HUES48 (cell line): Measurements from ENCODE around the gene MMP21.
A peak's percentile ranks its signal among the peaks of the same experiment; 100 is the strongest.

Experiments used
- H3K27ac ChIP-seq: one replicate; pipeline ENCODE4 v1.7.0; 2013; ENCODE audit warnings: low read depth, low read length, inconsistent platforms
- H3K27me3 ChIP-seq: 2 replicates; pipeline ENCODE4 v1.6.1; 2013; ENCODE audit warnings: mild to moderate bottlenecking, low read length; ENCODE audit not compliant: control insufficient read depth, insufficient read depth
- H3K36me3 ChIP-seq: 2 replicates; pipeline ENCODE4 v1.6.1; 2013; ENCODE audit warnings: low read length; ENCODE audit not compliant: control insufficient read depth, insufficient read depth
- H3K4me1 ChIP-seq: 2 replicates; pipeline ENCODE4 v1.6.1; 2013; ENCODE audit warnings: mild to moderate bottlenecking, low read length; ENCODE audit not compliant: control insufficient read depth, insufficient read depth
- H3K4me3 ChIP-seq: 2 replicates; pipeline ENCODE4 v1.5.1; 2013; ENCODE audit warnings: mild to moderate bottlenecking, low read depth, low read length
- H3K9ac ChIP-seq: 2 replicates; pipeline ENCODE4 v1.6.1; 2013; ENCODE audit warnings: mild to moderate bottlenecking, low read depth, low read length, moderate library complexity
- H3K9me3 ChIP-seq: 2 replicates; pipeline ENCODE4 v1.6.1; 2013; ENCODE audit warnings: low read length; ENCODE audit not compliant: control insufficient read depth, insufficient read depth

Gene MMP21

GRCh38 chr10:125775491-125776106 lies at the start of gene MMP21:
MMP21 (minus strand) TSS chr10:125775821; CDS start chr10:125775821, 0 bp downstream.
- no peaks in the 10 kb centered on the region for H3K27me3 ChIP-seq
- no peaks in the 10 kb centered on the region for H3K36me3 ChIP-seq
- H3K4me1 ChIP-seq: no peaks in the 10 kb centered on the region
- H3K4me3 ChIP-seq: no peak within 1 kb of the TSS
- no peaks in the 10 kb centered on the region for H3K9me3 ChIP-seq
- no peak within 1 kb of the TSS for H3K9ac ChIP-seq
- no peak within 1 kb of the TSS for H3K27ac ChIP-seq

DNA sequence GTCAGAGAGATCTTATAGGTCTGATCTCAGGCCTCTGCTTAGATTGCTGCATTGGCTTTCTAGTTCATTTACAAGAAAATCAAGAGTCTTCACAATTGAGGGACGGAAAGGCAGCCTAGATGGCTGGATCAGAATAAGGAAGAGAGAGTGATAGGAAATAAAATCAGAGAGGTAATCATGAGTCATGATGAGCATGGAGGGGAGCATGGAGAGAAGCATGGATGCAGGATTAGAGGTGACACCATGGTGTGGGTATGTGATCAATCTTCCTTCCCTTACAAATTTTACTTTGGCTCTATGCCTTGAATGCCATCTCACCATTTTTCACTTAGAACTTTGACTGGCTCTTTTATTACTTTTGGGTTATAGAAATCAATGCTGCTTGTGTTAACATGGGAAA lies 49.1 kb upstream of the MMP21 start:
- H3K36me3 ChIP-seq: peaks cover 48% of the 10 kb centered on the region
- H3K27me3 ChIP-seq: no peaks in the 10 kb centered on the region
- no peak overlapping the region for H3K27ac ChIP-seq
- H3K4me3 ChIP-seq: peak overlapping the region; percentile 81
- H3K9ac ChIP-seq: 0 out of 2 replicates have a peak overlapping the region, but pooled peaks have one; percentile 99
- H3K9me3 ChIP-seq: no peaks in the 10 kb centered on the region
- H3K4me1 ChIP-seq: peaks cover 6% of the 10 kb centered on the region; the same call in 1 of the 2 replicates

DNA sequence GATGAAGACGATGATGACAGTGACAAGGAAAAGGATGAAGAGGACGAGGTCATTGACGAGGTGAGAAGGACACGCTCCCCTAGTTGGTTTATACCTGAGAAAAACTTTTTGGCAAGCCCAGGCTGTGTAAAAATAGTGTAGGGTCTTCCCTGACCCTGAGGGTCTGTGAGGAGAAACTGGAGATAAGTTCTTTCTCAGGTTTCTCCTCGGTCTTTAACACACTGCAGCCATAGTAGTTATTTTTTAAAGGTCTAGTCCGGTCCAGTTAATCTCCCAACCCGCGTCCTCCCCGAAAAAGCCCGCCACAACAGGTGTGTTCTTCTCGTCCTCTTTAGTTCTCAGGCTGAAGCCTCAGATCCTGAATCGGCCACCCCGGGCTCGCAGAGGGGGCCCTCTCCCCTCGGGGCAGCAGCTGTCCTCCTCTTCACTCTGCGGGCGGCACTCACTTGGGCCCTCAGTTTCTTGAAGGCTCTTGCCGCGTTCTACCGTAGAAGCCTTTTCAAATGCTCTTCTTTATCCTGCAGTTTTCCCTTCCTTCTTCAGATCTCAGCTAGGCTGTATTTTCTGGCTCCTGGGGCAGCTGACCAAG lies 48.1 kb upstream of the MMP21 start:
- H3K27ac ChIP-seq: peak overlapping the region; percentile 96
- H3K4me3 ChIP-seq: peak overlapping the region; percentile 81
- H3K27me3 ChIP-seq: no peaks in the 10 kb centered on the region
- H3K36me3 ChIP-seq: peaks cover 38% of the 10 kb centered on the region
- peak overlapping the region; percentile 99 for H3K9ac ChIP-seq
- H3K9me3 ChIP-seq: no peaks in the 10 kb centered on the region
- peaks cover 6% of the 10 kb centered on the region; the same call in 1 of the 2 replicates for H3K4me1 ChIP-seq

GRCh38 chr10:125822878-125823662 lies 47.4 kb upstream of the MMP21 start, which contains the start of the genes BCCIP and UROS:
BCCIP (plus strand) TSS chr10:125823546; CDS start chr10:125823558, 12 bp downstream.
UROS (minus strand) TSS chr10:125823258; CDS start chr10:125816499, 6,759 bp downstream.
- no peaks in the 10 kb centered on the region for H3K9me3 ChIP-seq
- H3K9ac ChIP-seq: peak within 1 kb of the TSS; percentile 99
- peaks cover 32% of the 10 kb centered on the region for H3K36me3 ChIP-seq
- peaks cover 6% of the 10 kb centered on the region; the same call in 1 of the 2 replicates for H3K4me1 ChIP-seq
- H3K27ac ChIP-seq: peak within 1 kb of the TSS; percentile 96
- H3K4me3 ChIP-seq: peak within 1 kb of the TSS; percentile 81
- H3K27me3 ChIP-seq: no peaks in the 10 kb centered on the region

DNA sequence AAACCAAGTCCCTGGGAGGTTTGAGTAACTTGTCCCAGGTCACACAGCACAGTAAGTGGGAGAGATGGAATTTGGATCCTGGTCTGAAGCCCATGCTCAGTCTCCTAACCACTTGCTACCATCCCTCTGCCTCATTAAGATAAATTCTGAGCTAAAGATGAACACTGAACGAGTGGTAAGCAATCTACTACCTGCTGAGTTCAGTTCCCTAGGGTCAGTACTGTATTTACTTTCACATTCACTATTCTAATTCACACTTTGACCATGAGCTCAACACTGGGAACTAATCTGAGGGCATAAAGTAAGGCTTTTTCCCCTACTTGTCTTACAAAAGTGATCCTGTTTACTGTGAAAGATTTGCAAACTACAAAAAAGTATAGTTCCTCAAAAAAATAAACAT lies 45.1 kb upstream of the MMP21 start:
- Histone ChIP-seq H3K4me1 (peaks cover 6% of the 10 kb centered on the region; the same call in 1 of the 2 replicates), H3K9ac (no peak overlapping the region), H3K36me3 (peaks cover 15% of the 10 kb centered on the region), H3K9me3 (no peaks in the 10 kb centered on the region), H3K4me3 (no peak overlapping the region), H3K27me3 (no peaks in the 10 kb centered on the region), H3K27ac (no peak overlapping the region)

DNA sequence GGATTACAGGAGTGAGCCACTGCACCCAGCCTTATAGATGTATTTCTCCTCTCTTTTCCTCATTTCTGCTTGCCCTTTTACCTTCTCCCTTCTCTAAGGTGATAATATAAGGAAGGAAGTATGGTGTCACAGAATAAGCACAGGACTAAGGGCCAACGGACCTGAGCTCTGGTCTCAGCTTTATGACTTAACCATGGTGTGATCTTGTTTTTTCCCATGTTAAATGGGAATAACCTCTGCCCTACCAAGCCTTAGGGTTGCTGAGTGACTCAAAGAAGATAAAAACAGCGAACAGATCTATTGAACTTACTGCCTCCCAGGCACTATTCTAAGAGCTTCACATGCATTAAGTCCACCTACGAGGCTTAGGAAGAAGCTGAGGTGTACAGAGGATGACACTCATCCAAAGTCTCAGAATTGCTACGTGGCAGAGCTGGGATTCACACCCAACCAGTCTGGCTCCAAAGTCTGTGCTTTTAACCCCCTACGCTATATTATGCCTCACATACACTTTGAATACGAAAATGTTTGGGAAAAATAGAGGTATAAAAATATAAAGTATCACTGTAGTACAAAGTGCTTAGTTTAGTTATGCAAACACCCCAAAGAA lies 41.8 kb upstream of the MMP21 start:
- no peak overlapping the region for H3K4me3 ChIP-seq
- H3K4me1 ChIP-seq: no peaks in the 10 kb centered on the region
- peaks cover 30% of the 10 kb centered on the region for H3K36me3 ChIP-seq
- H3K27ac ChIP-seq: no peak overlapping the region
- no peaks in the 10 kb centered on the region for H3K27me3 ChIP-seq
- no peak overlapping the region for H3K9ac ChIP-seq
- H3K9me3 ChIP-seq: no peaks in the 10 kb centered on the region

- H3K36me3 ChIP-seq: peaks cover 37% of the 10 kb centered on the region
- no peak overlapping the region for H3K4me3 ChIP-seq
- H3K4me1 ChIP-seq: no peaks in the 10 kb centered on the region
- H3K9me3 ChIP-seq: no peaks in the 10 kb centered on the region
- no peaks in the 10 kb centered on the region for H3K27me3 ChIP-seq
- H3K27ac ChIP-seq: no peak overlapping the region
- H3K9ac ChIP-seq: no peak overlapping the region
Observed at GRCh38 chr10:125816548-125816947, 40.9 kb upstream of the MMP21 start.

DNA sequence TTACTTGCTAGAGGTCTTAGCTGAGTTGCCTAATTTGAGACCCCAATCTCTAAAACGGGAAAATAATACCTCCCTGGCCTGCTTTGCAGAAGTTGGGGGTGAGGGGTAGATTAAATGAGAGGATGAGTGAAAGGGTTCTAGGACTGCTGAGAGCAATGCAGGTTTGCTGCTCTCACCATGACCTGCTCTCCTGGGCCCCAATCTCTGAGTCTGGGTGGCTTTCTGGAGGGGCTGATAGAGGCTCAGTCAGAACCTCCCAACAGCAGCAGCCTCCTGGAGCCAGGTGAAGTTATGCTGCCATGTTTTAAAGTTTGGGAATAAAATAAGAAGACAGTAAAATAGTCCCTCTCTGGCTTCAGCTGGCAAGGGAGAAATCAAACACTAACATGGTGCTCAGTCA lies 40.1 kb upstream of the MMP21 start:
- Histone ChIP-seq H3K4me3 (no peak overlapping the region), H3K27ac (no peak overlapping the region), H3K36me3 (peaks cover 45% of the 10 kb centered on the region), H3K9me3 (no peaks in the 10 kb centered on the region), H3K9ac (no peak overlapping the region), H3K4me1 (no peaks in the 10 kb centered on the region), H3K27me3 (no peaks in the 10 kb centered on the region)

DNA sequence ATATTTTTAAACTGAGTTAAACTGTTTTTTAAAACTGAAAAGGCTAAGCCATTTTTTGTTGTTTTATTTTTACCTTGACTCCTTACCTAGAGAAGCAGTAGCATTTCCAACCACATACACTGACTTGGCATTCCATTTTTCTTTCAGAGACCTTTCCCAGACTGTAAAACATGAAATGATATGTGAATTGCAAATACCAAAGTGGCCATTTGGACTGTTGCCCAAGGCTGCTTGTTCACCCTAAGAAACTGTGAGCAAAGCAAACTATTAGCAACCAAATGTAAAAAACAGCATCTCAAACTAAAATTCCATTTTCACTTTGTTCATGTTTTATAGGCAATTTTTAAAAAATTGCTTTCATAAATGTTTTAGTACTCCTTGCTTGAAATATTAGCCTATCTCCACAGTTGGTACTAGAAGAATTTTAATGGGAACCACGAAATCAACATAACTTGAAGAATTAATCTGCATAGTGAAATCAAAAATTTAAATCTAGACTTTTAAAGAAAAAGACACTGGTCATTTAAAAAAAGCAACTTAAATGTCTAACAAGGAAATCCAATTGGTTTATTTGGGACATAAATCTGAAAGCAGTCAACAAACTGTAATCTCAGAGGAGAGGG lies 36.6 kb upstream of the MMP21 start:
- Histone ChIP-seq H3K4me3 (no peak overlapping the region), H3K36me3 (peaks cover 70% of the 10 kb centered on the region), H3K9ac (no peak overlapping the region), H3K4me1 (no peaks in the 10 kb centered on the region), H3K9me3 (no peaks in the 10 kb centered on the region), H3K27ac (no peak overlapping the region), H3K27me3 (no peaks in the 10 kb centered on the region)

DNA sequence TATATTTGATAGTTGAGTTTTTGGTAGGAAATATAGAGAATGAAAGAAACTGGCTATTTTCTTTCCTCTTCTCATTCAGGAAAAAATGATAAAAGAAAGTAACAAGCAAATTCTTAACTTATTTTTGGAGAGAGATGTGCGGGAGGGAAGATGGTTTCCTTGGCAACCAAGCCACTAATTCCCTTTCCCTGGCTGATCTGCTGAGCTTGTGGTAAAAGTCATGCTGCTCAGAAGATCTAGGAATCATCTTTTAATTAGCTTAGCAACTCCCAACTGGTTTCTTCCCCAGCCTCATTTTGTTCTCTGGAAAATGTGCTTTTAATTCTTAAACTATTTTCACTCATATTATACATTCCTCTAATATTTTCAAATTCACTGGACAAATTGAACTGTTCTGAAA lies 35.6 kb upstream of the MMP21 start:
- no peak overlapping the region for H3K27ac ChIP-seq
- no peaks in the 10 kb centered on the region for H3K27me3 ChIP-seq
- H3K9me3 ChIP-seq: no peaks in the 10 kb centered on the region
- no peak overlapping the region for H3K9ac ChIP-seq
- H3K4me3 ChIP-seq: no peak overlapping the region
- peaks cover 78% of the 10 kb centered on the region for H3K36me3 ChIP-seq
- H3K4me1 ChIP-seq: no peaks in the 10 kb centered on the region
